HG03432 (cell line): Measurements from ENCODE around the gene HPCAL1.
"Not testable (repeated sequence)": the region's sequence is repeated elsewhere in the genome, so short reads cannot be mapped to it uniquely, and the experiment has no call there.

ENCODE experiments used
- ATAC-seq: cut with Tn5 transposase; IDR thresholded peaks from one replicate; pipeline ENCODE4 v1.9.1; 2021; ENCODE audit warnings: mild to moderate bottlenecking, moderate library complexity; ENCODE audit not compliant: unreplicated experiment

The HPCAL1 gene

DNA sequence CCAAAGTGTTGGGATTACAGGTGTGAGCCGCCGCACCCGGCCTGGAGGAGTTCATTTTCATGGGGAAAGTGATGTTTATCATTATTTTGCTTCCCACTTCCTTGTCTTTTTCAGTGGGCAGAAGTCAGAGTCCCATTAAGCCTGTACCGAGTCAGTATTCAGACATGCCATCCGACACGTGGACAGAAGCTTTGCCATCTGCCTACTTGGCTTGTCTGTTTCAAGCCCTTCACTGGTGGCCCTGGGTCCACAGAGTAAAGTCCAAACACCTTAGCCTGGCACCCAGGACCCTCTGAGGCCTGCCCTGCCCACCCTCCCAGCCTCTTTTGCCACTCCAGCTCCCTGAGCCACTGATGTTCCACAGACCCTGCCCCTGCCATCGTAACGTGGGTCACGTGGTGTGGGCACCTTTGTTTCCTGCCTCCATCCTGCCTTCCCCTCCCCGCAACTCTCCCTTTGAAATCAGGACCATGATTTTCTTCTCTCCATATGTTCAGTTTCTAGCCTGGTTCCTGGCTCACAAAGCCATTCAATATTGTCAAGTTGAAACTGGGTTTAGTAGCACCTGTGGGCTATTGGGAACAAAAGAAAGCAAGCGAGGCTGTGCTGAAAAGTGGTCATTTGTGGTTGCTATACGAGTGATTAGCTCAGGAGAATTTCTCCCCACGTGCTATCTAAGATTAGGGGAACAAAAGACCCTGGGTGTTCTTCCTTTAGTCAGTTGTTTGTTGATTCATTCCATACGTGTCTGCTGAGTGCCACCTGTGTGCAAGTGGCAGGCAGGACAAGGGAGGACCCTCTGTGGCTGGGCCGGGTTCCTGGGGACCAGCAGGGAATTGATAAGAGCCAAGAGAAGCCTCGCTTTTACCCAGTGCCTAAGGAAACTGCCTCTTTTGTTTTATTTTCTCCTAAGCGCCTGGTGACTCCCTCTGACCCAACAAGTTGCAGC lies 150.5 kb downstream of the HPCAL1 start:
- ATAC-seq = no peak

DNA sequence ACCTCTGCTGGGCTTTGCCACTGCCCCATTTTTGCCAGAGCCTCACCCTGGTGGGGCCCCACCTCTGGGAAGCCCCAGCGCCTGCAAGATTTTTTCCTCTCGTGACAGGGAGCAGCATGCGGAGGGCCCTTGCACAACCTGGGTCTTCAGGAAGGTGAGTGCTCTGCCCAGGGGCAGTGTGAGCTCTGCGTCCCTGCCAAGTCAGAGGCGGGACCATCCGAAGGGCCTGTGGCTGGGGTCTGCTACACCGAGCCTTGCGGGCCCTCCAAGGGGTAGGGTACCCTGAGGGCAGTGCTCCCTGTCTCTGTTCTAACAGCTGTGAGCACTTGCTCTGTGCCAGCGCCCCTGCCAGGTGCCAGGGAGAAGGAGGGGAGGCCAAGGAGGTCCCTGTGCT lies 151.2 kb downstream of the HPCAL1 start:
- no peak for ATAC-seq

DNA sequence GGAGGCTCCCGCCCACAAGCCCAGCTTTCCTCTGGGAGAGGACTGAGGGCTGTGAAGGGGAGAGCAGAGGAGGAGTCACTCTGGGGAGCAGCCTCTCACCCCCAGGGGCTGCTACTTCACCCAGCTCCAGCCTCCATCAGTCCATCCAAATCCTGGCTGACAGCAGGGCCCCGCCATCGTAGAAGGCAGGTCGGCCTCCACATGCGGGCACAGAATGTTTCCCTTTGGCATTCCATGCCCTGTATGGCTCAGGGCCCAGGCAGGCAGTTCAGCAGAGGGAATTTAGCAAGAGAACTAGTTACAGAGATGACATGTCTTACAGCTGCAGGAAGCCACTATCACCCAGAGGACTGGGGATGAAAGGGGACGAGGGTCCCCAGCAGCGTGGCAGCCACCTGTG lies 151.8 kb downstream of the HPCAL1 start:
- no peak for ATAC-seq

DNA sequence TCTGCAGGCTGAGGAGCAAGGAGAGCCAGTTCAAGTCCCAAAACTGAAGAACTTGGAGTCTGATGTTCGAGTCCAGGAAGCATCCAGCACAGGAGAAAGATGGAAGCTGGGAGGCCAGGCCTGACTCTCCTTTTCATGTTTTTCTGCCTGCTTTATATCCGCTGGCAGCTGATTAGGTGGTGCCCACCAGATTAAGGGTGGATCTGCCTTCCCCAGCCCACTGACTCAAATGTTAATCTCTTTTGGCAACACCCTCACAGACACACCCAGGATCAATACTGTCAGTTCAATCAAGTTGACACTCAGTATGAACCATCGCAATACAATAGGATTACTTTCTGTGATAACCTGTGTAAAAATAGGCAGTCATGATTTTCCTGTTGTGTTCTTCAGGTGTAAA lies 154.5 kb downstream of the HPCAL1 start:
- ATAC-seq = not testable (repeated sequence)

DNA sequence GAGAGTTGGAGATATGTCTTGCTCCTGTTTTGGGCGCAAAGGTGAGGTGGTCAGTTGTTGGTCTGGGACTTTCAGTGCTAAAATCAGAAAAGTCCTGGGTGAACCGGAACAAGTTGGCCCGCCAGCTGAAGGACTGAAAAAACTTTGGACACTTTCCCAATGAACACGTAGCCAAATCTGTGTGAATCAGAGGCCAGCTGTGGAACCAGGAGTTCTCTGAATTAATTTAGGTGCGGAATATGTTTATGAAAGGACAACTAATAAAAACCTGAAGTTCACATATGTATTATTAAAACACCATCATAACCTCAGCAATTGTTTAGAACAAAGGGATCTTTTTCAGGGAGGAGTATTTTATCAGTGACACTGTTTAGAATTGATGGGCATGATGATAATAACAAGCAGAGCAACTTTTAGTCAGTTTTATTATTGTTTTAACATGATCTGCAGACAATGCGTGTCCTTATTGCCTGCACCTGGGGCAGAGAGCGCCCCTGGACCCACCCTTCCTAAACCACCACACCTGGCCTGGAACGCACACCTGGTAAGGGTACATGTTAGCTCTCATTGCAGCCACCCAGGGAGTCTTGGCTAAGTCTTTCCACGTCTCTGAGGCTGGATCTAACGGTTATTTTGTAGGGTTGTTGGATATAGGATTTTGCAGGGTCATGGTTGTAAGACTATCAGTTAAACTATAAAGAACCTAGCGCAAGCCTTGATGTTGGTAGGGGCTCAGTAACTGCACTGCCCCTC lies 155.3 kb downstream of the HPCAL1 start:
- ATAC-seq = no peak

DNA sequence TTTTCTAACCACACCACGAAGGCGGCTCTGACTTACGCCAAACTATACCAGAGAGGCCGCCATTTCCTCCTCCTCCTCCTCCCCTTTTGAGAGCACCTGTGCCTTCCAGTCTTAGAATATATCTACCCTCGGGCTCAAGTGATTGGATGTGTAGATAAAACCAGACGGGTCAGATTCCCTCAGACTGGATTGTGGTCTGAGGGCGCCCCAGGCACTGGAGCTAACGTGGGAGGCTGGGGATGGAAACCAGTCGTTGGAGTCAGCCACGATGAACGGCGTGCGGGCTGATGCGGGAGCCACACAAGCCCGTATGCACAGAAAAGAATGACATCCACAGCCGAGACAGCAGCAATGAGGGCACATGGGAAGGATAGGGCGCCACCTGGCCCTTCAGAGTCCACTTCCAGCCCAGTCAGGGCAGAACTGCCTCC lies 157.7 kb downstream of the HPCAL1 start:
- ATAC-seq = no peak

DNA sequence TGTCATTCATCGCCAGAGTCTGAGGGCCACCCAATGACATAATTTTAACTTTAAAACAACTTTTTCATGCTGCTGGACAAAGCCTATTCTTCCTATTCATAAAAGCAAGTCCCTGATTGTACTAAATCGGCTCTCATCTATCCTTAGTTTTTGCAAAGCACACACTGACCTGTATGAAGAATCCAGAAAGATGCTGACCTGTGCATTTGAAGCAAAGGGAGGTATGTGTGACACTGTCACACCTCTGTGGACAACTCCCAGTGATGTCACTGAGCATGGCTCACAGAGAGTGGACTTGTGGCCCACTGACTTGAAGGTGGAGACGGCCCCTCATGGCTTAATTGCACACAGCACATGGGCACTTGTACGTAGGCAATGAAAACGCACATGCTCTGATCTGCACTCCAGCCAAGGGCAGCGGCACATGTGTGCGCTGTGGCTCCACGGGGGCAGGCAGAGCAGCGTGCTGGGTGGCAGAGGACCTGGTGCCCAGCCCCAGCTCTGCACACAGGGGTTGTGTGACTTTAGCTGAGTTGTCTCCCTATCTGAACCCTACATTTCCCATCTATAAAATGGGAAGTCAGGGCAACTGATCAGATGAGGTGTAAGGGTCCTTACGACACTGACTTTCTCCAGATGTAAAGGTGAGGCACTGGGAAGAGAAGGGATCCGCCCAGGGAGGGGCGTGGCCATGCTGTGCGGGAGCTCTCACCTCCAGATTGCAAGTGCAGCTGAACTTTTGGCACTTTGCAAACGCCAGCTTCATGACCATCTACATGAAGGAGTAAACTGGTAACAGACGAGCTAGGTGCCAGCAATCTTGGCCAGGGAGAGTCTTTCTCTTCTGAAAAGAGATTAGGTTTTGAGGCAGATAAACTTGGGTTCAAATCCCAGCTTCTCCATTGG lies 159.7 kb downstream of the HPCAL1 start:
- ATAC-seq = no peak

DNA sequence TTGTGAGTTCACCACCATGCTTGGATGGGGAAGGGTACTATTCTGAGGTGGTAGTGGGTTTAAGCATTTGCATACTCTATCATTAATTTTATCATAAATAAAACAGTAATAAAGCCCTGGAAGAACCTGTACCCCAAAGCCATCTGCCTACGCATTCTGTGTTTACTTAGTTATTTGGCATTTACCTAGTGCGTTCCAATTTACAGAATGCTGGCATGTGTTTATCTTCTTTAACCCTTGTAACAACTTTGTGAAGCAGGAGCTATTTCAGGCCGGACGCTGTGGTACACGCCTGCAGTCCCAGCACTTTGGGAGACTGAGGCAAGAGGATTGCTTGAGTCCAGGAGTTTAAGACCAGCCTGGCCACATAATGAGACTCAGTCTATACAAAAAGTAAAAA lies 163.2 kb downstream of the HPCAL1 start:
- no peak for ATAC-seq

DNA sequence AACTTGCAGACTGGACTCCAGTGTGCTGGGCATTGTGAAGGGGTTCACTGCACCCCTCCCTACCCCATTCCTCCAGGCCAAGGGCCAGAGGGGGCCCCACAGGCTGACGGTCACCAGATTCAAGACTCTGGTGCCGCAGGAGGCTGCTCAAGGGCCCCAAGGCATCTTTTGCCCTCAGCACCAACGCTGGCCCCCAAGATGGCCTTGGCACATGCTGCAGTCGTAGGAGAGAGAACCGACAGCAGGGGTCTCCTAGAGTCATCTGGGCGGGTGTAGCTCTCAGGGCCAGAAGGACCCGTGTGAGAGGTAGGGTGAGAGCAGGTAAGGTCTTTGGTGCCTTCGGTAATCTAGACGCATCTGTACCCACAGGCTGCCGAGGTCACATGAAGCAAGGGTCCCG lies 164.1 kb downstream of the HPCAL1 start:
- no peak for ATAC-seq

DNA sequence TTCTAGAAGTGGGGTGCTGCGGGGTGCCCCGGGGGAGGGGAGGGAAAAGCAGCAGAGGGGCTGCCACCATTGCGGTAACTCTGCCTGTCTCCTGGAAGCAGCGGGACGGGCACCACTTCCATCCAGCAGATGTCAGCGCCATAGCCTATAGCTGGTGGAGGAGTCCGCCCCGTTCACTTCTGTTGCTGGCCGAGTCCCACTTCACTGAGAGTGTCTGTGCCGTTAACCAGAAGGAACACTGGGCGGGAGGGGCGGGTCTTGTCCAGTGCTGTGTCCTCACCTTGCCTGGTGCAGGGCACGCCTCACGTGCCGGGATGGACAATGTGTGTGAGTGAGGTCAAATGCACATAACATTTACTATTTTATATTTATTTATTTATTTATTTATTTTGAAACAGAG lies 164.7 kb downstream of the HPCAL1 start:
- no peak for ATAC-seq

DNA sequence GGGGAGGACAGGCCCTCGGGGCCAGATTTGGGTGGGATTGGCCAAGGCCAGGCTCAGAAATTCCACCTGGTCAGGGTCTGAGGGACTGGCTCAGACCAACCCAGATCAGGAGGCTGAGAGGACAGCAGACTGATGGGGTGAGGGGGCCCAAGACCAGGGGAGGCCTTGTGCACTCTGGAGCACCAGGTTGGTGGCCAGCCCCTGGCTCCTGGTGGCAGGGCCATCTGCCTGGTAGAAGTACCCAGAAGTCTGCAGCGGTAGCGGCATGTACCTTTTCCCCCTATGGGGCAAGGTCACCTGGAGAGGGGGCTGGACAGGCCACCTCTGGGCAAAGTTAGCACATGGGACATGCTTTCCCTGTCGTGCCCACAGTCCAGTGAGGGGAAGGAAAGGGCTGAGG lies 166.6 kb downstream of the HPCAL1 start:
- no peak for ATAC-seq

DNA sequence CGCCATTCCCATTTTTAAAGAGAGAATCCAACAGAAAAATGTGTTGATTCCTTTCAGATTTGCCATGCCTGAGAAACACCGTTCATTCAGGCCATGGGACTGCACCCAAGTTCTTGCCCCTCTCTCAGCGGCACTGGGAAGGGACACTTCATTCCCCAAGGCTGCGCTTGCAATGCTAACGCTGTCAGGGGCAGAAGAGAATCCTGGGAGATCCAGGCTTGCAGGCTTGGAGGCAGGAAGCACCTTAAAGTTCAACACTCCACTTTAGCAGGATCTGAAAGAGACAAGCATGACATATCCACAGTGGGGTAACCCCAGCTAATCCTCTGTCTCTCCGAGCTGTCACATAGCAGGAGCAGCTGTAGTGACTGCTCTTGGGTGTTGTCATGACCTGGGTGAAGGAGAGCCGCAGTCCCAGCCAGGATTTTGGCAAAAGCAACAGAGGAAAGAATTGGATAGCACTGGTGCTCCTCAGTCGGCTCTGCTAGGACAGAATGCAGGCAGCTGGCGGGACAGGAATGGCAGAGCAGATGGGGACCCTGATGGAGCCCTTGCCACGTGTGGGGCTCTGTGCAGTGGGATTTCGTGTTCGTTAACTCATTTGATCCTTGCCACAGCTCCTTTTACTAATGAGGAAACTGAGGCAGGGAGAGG lies 167.4 kb downstream of the HPCAL1 start:
- ATAC-seq = no peak

DNA sequence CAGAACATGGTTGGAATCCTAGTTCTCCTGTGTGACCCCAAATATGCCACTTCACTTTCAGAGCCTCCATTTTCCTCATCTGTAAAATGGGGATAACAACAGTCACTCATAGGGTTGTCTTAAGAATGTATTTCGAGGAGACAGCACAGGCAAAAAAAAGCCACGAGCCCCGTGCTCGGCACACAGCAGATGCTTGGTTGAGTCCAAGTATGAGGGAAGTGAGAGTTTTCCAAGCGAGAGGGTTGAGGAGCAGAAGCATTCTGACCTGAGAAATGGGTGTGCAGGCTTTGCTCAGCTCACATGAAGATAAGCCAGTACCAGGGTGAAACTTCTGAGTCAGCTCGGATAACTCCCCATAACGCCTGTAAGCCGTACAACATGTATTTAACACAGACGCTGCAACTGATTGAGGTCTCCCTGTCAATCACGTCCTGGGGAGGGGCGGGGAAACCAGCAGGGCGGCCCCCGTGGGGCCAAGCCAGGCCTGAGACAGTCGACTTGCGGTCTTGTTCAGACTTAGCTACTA lies 168.4 kb downstream of the HPCAL1 start:
- ATAC-seq = no peak

DNA sequence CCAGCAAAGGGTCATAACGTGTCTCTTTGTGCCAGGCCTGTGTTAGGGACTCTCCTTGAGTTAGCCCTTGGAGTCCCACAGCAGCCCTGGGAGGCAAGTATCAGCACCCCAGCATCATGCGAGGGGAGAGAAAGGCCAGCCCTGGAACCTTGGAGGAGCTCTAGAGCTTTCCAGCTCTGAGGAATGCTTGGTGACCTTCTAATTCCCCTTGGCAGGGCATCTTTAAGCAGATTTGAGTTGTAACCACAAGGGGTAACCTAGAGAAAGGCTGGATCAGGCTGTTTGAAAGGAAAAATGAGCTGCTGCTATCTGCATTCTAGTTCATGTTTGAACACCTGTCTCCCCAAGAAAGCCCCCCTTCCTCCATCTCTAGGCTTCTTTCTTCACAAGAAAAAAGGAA lies 169.3 kb downstream of the HPCAL1 start:
- ATAC-seq = no peak

DNA sequence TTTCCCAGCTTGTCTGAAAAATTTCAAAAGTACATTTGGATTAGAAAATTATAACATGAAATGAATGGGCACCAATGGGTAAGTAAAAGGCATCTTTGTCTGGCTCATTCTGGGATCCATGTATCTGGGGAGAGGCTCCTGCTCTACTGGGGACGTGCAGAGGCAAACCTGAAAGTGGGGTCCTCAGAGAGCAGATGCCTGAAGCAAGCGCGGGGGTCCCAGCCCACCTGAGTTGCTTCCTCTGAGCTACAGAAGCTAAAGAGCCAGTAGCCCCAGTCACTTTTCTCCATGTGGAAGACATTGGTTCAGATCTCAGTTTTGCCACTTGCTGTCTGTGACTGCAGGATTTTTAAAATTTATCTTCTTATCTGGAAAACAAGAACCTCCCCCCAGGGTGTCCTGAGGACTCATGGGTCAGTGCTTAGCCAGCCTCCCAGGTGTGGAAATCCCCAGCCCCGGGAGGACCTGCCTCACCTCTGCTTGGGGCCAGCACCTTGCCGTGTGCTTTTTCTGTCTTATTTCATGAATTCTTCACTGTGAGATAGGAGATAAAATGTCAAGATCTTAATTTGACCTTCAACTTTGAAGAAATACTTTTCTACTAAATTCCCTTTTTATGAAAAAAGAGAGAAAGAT lies 170.5 kb downstream of the HPCAL1 start:
- no peak for ATAC-seq

DNA sequence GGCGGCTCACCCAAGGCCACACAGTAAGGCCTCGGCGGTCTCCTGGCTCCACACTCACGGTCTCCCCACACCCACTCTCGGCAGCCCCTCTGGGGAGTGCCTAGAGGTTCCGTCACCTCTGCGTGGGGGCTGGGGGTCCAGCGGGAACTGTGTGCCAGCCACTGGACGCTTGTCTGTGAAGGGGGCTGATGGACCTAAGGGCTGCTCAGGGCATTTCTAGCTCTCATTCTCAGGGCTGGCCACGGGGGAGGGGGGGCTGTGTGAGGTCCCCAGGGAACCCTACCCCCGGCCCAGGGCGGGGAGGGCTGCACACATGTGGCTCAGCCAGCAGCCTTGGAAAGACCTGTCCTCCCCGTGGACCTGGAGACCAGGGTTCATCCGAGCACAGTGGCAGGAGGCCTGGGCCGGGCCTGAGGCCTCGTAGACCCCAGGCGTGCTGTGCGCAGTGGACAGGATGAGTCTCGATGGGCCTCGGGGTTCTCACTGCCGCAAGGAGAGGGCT lies 172.6 kb downstream of the HPCAL1 start:
- ATAC-seq = no peak

DNA sequence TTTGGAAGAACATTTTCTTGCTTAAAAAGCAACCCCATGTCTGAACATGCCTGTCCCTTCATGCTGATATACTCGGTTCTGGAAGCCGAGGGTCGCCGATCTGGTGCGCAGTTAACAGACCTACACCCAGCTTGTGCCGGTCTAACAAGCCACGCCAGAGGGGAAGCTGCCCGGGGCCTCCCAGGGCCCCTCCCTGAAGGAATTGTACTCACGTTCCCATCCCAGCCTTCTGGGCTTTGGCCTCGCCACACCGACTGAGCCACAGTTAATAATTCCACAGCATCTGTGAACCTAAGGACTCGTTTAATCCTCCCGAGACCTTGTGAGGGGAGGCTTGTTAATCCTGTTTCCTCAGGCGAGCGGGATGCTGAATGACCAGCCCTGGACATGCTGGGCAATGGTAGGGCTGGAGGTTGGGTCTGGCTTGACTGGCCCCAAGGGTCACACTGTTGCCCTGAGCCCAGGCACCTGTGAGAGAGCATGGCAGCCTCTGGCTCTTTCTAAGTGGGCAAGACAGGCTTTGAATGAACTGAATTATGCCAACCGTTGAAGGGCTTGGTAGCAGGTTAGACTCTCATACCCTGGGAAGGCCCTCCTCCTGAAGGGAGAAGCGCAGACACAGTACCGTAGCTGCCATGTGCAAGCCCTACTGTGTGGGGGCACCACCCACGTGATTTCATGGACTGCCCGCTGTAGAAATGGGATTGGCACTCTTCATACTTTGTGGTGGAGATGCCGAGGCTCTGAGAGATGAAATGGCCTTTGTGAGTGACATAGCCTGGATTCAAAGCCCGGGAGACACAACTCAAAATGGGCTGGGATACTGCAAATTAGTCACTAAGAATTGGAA lies 173.3 kb downstream of the HPCAL1 start:
- no peak for ATAC-seq

DNA sequence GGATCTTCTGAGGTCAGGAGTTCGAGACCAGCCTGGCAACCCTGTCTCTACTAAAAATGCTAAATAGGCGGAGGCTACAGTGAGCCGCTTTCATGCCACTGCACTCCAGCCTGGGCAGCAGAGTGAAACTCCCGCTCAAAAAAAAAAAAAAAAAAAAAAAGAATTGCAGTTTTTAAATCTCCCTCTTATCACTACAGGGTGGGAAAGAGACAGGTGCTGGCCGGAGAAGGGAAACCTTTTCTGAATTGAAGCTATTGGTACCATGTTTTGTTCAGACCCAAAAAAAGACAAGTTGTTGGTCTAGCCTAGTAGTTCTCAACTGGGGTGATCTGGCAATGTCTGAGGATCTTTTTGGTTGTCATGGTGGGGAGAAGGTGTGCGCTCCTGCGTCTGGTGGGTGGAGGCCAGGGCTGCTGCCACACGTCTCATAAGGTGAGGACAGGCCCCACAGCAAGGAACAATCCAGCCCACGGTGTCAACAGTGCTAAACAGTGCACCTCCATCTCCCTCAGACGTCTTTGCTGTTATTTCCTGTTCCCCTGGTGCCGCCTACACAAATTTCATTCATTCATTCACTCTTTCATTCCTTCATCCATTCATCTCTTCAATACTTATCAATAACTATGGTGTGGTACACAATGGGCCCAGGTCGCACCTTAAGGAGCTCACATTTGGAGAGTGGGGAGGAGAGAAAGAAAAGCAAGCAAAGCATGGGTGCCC lies 174.2 kb downstream of the HPCAL1 start:
- ATAC-seq = no peak
